ENCODE data around the gene CALHM1.

The CALHM1 gene

DNA sequence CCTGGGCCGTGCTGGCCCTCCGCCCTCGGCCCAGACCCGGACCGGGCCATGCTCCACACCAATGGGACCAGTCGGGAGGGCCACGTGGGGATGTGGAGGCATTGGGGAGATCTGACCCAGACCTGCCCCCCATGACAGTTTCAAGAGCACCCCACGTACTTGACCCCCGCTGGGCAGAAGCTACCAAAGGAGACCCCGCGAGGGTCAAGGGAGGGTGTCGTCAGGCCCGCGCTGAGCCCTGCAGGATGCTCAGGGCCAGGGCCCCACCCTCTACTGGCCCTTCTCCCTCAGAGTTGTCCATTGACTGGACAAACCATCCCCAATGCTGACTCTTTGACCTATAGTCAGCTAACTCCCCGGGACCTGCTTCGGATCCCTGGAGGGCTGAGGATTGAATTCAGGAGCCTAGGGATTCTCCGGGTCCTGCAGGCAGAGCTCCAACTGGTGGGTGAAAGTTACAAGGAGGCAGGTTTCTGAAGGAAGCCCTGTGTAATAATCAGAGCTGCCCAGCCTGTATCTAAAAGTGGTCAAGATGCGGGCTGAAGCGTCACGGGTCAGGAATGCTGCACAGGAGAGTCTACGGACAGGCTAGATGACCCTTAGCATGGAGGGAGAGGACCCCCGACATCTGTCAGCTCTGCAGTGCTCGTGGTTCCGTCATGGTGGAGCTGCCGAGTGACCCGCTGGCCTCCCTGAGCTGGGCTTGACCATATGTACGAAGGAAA is 6.0 kb downstream of the CALHM1 start:
- DNase-seq = no peak

DNA sequence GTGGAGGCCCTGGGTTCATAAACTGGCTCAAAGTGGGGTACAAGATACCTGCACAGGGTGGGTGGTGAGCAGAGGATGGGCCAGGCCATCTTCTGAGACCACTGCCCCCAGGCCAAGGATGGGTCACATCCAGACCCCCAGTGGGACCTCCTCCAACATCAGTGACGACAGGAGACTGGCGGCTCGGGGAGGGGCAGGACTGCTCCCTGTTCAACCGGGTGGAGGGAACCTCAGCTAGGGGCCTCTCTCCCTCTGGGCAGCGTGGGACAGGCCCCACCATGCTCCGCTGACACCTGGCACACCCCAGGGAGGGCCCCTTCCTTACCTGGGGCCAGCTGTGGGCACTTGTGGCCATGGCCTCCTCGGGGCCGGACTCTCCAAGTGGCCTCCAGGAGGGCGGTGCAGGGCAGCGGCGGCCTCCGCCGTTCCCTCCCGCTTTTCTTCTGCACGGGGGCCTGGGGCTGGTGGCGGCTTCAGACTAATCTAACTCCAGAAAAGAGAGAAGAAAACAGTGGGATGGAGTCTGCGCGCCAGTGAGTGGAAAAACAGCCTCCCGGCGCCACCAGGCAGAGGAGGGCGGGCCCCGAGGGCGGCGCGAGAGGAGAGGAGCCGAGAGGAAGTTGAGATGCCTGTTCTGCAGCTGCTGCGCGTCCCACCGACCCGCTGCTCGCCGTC is 6.7 kb downstream of the CALHM1 start, which contains the start of gene CALHM2:
Gene CALHM2, minus strand, starts transcription at position 540 of the 675 bp plus-strand sequence. CDS start 2,429 bp downstream, outside the sequence.
- peak; percentile 50 for DNase-seq

DNA sequence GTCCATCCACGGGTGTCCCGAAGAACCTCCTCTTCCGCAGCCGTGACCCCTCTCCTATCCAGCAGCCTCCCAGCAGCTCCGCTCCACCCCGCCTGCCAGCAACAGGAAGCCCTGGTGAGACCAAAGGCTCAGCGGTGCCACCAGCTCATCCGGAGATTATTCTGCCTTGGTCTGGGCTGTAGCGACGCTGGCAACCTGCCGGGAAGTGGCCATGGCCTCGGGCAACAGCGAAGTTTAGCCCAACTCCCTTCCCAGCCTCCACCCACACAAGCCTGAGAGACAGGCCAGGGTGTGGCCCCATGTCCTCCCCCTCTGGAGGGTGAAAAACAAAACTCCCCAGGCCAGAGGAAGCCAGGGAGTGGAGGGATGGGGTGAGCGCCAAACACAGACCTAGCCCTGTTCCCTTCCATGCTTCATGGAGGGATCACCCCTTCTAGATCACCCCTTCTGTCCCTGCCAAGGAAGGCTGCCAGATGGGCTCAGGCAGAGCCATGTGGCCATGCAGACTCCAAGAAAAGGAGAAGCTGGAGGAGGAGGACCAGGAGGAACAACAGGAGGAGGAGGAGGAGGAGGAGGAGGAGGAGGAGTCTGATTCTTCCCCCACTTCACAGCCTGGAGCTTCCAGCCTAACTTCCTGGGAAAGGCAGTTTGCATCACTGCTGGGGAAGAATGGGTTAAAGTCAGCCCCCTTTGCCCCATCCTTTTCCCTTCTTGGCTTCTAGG is 7.4 kb downstream of the CALHM1 start:
- peak; percentile 59 for DNase-seq

DNA sequence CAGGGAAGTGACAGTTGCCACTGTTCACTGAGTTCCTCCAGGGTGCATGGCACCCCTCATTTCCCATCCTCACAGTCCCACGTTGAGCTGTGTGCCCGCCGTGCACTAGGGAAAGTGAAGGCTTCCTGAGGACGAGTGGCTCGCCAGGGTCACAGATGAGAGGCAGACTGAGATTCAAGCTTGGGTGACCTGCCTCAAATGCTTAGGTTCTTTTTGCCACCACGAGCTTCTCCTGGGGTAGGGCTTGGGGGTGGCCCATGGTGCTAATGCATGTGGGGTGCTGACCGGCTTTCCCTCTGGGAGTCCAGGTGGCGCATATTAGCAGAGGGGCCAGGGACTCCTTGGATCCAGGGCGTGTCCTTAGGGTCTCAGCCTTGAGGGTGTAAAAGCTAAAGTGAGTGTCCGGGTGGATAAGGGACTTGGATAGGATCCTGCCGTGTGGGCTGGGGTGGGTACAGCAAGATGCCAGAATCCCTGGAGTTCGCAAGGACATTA is 8.5 kb downstream of the CALHM1 start:
- DNase-seq = no peak

DNA sequence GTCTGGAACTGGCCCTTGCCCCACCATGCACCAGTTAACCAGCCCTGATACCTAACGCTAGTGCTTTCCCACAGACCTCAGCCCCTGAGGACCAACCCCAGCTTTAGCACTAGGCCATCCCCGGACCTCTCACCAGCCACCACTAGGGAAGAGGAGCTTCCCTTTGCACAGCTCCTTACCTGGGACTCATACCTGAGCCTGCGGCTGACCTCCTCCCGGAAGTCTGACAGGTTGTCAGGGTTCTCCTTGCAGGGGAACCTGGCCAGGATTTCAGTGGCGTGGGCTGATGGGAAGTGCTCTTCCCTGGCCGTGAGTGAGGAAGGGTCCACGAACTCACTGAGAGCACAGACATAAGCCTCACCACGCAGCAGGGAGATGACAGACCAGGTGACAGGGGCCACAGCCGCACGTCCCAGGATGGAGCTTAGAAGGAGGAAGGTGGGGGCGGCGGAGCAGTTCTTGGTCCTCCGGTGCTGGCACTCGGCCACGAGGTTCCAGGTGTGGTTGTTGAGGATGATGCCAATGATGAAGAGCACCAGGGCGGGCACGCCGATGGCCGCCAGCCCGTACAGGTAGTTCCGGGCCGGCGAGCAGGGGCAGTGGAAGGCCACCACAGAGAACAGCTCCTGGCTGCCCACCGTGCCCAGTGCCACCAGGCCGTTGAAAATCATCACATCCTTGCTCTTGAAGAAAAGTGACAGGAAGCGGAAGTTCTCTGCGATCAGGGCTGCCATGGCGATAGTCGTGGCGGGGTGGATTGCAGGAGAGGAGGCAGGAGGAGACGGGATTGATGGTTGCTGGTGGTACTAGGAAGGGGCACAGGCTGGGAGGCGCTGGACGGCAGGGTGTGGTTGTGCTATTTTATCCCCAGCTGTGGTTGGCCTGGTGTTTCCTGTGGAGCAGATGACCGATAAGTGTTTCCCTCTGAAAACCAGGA is 9.2 kb downstream of the CALHM1 start:
- no peak for DNase-seq

DNA sequence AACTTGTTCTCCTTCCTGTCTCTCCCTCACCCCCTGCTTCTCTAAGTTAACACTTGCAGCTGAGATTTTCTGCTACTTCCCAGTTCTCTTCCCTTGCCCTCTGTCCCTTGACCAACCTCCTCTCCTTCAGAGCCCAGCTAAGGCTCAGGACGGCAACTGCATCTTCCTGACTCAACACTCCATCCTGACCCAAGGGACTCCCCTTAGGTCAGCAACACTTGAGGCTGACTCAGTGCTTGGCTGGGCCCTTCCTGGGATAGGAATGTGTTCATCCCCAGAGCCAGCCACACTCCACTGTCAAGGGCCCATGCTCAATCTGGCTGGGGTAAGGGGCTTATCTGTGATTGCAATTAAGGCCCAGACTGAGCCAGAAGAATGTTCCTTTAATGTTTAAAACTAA is 10.0 kb downstream of the CALHM1 start:
- no peak for DNase-seq

DNA sequence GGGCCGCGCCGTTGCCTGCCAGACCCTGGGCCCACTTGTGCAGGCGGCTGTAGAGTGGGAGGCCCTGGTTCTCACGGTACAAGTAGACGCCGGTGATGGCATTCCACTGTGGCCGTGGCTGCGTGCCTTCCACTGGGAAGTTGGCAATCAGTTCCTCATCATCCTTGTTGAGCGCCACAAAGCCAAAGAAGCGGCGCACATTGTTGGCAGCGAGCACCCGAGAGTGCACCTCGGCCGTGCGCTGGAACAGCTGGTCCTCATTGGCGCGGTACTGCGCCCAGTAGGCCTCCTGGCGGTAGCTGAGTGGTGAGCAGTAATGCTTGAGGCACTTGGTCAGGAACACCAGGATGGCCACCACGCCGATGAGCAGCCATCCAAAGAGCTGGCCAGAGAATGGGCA is 11.5 kb downstream of the CALHM1 start:
- no peak for DNase-seq

DNA sequence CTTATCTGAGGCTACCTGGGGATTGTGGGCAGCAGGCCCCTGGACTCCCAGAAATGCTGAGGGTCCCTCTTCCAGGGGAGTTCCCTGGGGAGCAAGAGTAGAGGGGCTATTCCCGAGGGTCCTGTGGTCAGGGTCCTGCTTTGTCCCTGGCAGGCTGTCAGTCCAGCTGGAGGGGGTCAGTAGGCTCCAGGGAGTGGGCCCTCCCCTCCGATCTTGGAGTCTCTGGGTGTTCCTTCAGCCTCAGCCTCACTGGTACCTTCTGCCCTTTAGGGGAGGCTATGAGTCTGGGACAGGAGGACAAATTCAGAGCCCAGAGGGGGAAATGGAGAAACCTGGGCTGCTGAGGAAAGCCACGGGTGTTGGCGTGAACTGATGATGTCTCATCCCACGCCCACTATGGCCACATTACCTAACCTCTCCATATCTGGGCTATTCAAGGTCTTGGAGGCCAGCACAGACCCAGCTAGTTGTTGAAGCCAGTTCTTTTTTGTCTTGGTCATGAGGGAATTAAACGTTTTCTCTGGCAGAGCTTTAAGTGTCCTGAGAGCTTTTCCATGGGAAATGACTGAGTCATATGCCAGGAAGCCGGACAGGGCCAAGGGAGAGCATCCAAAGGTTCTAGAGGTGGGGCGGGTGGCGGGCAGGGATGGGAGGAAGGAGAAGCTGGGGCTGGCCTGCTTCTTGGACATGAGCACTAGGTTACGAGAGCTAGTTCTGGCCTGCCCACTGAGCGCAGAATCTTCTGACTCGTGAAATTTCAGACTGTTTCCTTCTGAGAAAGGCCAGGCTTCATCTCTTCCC is 12.7 kb downstream of the CALHM1 start:
- DNase-seq = no peak

DNA sequence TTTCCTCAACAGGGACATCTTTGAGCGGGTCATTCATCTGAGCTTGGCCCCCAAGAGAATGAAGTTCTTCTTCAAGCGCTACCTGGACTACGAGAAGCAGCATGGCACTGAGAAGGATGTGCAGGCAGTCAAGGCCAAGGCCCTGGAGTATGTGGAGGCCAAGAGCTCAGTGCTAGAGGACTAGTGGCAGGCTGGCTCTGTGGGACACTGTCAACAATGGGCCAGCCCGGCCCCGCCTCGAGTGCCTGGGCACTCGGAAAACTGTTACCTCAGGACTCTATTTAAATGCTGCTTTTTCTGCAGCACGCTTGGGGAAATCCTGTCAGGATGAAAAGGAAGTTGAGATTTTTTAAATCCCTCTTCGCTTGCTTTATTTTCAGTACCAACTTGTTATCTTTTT is 13.3 kb downstream of the CALHM1 start:
- no peak for DNase-seq

DNA sequence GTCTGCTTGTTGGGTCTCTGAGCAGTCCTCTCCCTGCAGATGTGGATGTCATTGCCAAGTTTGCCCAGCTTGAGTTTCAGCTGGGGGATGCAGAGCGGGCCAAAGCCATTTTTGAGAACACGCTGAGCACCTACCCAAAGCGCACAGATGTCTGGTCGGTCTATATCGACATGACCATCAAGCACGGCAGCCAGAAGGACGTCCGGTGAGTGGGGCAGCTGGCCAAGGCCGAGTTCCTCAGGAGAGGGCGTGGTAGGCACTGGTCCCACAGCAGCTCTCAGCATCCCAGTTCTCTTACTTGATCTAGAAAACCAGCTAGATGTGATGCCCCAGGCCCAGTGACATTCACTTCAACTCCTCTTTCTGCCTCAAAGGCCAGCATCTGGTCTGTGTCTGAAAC is 14.2 kb downstream of the CALHM1 start:
- no peak for DNase-seq

DNA sequence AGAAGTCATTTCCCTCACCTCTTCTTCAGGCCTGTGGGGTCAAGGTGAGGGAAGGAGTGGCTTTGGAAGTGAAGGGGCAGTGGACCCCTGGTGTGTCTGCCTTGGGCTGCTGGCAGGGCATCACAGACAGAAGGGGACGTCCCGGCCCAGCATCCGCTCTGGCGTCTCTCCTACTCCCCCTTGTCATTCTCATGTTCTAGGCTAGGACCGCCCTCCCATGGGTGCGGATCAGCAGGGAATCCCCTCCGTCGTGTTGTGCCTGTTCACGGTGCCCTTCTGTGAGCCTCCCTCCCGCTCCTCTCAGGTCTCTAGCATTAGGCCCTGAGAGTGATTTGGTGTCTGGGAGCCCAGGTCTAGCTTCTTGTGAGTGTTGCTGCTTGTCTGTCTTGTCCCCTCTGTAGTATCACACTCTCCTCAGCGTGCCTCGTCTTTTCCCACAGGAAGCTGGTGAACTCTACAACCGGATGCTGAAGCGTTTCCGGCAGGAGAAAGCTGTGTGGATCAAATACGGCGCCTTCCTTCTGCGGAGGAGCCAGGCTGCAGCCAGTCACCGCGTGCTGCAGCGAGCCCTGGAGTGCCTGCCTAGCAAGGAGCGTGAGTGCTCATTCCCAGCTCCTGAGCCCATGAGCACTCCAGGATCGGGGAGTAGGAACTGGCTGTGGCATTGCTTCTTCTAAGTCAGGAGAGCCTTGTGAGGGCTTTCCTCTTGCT is 15.1 kb downstream of the CALHM1 start:
- no peak for DNase-seq

DNA sequence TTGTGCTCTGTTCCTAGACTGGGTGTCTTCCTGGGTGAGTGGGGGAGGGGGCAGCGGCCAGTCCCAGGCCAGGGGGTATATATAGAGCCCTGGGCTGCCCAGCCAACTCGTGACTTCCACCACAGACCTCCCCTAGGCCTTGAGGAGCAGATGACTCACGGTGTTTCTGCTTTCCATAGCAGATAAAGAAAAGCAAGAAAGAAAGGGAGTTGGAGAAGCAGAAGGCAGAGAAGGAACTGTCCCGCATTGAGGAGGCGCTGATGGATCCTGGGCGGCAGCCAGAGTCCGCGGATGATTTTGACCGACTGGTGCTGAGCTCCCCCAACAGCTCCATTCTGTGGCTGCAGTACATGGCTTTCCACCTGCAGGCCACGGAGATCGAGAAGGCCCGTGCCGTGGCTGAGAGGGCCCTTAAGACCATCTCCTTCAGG is 16.7 kb downstream of the CALHM1 start:
- DNase-seq = no peak

DNA sequence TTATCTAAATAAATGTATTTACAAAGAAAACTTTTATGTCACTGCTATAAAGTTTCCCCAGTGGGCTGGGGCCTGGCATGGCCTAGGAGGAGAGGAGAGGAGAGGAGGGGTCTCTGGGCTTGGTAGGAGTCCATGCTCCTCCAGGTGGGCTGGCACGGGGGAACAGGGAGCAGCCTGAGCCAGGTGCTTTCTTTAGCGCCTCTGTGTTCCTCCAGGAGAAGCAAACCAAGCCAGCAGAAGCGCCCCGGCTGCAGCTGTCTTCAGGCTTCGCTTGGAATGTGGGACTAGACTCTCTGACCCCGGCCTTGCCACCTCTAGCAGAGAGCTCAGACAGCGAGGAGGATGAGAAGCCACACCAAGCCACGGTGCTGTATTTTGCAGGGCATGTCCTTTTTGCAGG is 17.1 kb downstream of the CALHM1 start:
- no peak for DNase-seq

DNA sequence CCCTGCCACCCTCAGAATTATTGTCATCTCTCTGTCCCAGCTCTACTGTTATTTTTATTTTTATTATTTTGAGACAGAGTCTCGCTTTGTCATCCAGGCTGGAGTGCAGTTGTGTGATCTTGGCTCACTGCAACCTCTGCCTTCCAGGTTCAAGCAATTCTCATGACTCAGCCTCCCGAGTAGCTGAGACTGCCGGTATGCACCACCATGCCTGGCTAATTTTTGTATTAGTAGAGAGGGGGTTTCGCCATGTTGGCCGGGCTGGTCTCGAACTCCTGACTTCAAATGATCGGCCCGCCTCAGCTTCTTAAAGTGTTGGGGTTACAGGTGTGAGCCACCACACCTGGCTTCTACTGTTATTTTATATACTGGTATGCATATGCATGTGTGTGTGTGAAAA is 17.5 kb downstream of the CALHM1 start:
- DNase-seq = no peak

DNA sequence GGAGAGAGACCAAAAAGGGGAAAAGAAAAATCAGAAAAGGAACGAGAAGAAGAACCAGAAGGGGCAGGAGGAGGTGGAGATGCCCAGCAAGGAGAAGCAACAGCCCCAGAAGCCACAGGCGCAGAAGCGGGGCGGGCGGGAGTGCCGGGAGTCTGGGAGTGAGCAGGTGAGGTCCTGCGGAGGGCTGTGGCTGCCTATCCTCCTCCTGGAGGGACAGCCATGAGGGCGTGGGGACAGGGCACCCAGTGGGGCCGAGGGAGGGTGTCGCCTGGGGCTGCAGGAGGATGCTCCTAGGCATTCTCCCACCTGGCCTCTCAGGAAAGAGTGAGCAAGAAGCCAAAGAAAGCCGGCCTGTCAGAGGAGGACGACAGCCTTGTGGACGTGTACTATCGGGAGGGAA is 18.3 kb downstream of the CALHM1 start:
- DNase-seq = no peak

DNA sequence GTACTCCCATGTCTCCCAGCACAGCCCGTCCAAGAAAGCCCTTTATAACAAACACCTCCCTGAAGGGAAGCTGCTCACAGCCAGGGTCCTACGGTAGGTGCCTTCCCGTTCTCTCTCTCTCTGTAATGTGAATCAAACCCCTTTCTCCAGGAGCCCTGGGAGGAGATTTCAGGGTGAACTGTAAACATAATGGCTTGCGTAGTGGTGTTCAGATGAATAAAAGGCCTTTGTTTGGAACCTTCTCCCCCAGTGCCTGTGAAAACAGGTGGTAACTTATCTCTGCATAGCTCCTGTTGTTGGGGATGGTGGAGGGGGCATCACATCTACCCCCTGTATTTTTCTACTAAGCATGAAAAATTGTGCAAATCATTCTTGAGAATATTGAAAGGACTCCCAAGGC is 18.9 kb downstream of the CALHM1 start:
- no peak for DNase-seq

DNA sequence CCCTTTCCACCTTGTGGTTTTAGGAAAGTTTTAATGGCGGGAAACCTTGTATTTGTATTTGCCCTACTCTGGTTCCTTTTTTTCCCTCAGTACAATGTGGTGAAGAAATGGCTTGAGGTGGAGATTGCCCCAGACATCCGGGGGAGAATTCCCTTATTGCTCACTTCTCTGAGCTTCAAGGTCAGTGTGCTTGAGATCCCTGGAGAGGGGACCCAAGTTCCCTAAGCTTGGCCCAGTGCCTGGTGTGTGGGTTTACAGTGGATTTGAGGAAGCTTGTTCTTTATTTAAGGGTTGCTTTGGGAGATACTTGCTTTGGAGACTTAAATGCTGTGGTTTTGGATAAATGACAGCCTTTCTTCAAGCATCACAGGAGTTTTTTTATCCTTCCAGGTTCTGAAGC is 24.8 kb downstream of the CALHM1 start:
- DNase-seq = no peak

DNA sequence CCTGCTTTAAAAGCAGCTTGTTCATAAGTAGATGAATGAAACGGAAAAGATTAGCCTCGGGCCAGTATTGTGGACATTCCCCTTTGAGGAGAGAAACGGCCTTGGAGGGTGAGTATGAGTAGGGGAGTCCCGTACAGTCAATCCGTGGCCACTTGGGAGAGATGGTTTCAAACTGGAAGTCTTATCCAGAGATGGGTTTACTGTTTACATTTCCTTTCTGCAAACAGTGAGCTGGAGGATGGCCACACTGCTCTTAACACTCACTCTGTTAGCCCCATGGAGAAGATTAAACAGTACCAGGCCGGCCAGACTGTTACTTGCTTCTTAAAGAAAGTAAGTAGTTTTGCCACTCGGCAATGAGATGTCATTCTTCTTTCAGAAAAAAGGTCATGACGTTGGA is 26.8 kb downstream of the CALHM1 start:
- no peak for DNase-seq

DNA sequence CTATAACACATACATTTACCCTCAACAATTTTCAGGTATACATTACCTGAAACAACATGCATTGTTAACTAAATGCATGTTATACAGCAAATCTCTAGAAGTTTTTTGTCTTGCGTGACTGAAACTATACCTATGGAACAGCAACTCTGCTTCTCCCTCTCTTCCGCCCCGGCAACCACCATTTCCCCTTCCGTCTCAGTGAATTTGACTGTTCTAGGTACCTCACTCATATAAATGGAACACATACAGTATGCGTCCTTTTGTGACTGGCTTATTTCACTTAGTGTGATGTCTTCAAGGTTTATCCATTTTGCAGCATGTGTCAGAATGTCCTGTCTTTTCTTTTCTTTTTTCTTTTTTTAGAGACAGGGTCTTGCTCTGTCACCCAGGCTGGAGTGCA is 29.1 kb downstream of the CALHM1 start:
- DNase-seq = no peak

DNA sequence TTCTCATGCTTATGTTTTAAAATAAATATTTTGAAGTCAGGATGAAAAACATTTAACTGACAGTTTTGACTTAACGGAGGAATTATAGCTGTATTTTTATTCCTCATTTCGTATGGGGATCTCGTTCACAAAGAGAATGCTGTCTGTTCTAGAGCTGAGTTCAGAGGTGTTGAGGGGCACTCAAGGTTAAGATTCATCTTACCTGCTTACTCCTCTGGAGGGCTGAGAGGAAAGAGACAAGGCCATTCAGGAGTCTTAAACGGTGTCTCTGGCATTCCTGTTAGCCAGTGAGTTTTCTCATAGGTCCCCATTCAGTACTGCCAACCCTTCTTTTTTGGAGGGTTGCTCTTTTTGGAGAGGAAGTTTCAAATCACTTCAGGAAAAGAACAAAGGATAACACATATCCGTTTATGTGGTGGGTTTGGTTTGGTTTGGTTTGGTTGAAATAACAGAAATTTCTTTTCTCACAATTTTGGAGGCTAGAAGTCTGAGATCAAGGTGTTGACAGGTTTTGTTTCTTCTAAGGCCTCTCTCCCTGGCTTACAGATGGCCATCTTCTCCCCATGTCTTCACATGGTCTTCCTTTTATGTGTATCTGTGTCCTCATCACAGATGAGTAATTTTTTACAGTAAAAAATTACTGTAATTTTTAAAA is 29.6 kb downstream of the CALHM1 start:
- DNase-seq = no peak

DNA sequence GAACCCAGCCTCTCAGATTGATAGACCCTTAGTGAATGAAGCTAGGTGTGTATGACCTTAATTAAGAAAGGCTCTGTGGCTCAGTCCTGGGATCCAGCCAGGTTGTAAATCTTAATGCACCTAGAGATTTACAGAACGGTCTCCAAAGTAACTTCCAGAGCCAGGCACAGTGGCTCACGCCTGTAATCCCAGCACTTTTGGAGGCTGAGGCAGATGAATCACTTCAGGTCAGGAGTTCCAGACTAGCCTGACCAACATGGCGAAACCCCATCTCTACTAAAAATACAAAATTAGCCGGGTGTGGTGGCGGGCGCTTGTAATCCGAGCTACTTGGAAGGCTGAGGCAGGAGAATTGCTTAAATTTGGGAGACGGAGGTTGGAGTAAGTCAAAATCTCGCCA is 30.8 kb downstream of the CALHM1 start:
- DNase-seq = no peak

All from CD4-positive, alpha-beta T cell treated with Interleukin-17A for 1 hour (primary cell).